ENCODE results near the gene PUS3. TPM values are rescaled to one million over a fixed set of nuclear protein-coding genes. Genes with fewer than 3 reads are reported as not detected.
"Not testable (repeated sequence)": the region's sequence is repeated elsewhere in the genome, so short reads cannot be mapped to it uniquely, and the experiment has no call there.

Gene PUS3
- total RNA-seq, 1 donor: 11.7 TPM

DNA sequence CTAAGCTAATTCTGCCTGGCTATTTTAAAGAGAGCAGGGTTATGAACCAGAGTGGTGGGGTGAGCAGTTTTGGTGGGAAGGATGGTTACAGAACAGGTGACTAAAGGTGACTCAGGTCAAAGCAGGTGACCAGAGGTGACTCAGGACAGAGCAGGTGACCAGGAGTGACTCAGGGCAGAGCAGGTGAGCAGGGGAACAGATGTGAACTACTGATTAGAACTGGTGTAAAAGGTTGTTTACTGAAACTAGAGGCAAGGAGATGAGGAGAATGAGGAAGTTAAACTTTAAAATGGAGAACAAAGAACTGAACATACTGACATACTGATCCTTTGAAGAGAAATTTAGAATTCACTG is 30.9 kb downstream of the PUS3 start:
- TF ChIP-seq, protein P1, sequence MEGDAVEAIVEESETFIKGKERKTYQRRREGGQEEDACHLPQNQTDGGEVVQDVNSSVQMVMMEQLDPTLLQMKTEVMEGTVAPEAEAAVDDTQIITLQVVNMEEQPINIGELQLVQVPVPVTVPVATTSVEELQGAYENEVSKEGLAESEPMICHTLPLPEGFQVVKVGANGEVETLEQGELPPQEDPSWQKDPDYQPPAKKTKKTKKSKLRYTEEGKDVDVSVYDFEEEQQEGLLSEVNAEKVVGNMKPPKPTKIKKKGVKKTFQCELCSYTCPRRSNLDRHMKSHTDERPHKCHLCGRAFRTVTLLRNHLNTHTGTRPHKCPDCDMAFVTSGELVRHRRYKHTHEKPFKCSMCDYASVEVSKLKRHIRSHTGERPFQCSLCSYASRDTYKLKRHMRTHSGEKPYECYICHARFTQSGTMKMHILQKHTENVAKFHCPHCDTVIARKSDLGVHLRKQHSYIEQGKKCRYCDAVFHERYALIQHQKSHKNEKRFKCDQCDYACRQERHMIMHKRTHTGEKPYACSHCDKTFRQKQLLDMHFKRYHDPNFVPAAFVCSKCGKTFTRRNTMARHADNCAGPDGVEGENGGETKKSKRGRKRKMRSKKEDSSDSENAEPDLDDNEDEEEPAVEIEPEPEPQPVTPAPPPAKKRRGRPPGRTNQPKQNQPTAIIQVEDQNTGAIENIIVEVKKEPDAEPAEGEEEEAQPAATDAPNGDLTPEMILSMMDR (IDR thresholded peaks at IDR 0.05; ENCODE audit: insufficient read depth, low read length): no peak
- DNase-seq (ENCODE audit: low read depth): no peak
- H3K4me3 ChIP-seq (ENCODE audit: low read depth, low read length): no peak overlapping the region

DNA sequence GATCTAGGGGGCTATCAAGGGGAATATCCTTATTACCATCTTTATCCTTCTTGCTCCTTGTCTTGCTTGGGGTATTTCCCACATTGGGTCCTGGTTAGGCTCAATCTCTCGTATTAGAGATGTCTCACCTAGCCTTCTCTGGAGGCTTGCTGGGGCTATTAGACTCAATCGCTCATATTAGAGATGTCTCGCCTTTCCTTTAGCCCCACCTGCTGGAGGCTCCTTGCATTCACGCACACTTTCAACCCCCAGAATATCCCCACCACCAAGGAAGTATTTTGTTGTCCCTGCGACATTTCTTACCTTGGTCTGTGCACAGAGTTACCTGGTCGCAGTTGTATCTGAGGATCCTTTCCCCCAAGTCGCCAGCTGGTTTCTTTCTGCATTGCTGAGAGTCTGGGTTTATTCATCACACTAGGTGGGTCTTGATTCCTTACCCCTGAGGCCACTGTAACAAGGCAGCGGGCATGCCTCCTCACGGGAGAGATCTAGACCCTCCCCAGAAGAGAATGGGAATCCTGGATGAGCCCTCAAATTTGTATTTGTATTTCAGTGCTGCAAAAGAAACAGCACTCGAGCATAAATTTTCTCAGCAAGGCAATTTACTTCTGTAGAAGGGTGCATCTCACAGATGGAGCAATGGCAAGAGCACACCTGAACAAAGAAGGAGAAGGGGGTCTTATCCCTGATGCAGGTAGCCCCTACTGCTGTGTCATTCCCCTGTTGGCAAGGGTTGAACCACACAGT is 31.4 kb downstream of the PUS3 start:
- H3K4me3 ChIP-seq (ENCODE audit: low read depth, low read length): no peak overlapping the region
- peak; percentile 69 for DNase-seq (ENCODE audit: low read depth)
- TF ChIP-seq, protein P1 (IDR thresholded peaks at IDR 0.05; ENCODE audit: insufficient read depth, low read length): peak; percentile 82

DNA sequence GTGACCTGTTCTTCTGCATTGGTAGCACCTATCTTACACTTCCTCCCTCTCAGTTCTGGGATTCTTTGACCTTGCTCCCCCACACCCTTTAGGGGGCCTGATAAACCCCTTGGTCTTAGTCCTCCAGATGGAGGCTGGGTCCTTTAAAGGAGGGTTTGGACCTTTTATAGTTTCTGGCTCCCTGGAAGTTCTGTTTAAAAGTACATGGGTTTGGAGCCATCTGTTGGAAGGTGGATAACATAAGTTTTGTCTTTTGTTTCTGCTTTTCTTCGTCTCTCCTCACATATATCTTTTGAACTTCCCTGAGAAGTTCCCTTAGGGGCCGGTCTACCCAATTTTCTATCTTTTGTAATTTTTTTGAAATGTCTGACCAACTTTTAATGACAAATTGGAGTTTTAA is 33.5 kb downstream of the PUS3 start:
- H3K4me3 ChIP-seq (ENCODE audit: low read depth, low read length): no peak overlapping the region
- peak; percentile 59 for DNase-seq (ENCODE audit: low read depth)
- TF ChIP-seq, protein P1 (IDR thresholded peaks at IDR 0.05; ENCODE audit: insufficient read depth, low read length): peak; percentile 17

DNA sequence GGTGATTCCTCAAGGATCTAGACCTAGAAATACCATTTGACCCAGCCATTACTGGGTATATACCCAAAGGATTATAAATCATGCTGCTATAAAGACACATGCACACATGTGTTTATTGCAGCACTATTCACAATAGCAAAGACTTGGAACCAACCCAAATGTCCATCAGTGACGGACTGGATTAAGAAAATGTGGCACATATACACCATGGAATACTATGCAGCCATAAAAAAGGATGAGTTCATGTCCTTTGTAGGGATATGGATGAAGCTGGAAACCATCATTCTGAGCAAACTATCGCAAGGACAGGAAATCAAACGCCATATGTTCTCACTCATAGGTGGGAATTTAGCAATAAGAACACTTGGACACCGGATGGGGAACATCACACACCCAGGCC is 37.7 kb downstream of the PUS3 start:
- not testable (repeated sequence) for H3K4me3 ChIP-seq (ENCODE audit: low read depth, low read length); DNase-seq (ENCODE audit: low read depth)

DNA sequence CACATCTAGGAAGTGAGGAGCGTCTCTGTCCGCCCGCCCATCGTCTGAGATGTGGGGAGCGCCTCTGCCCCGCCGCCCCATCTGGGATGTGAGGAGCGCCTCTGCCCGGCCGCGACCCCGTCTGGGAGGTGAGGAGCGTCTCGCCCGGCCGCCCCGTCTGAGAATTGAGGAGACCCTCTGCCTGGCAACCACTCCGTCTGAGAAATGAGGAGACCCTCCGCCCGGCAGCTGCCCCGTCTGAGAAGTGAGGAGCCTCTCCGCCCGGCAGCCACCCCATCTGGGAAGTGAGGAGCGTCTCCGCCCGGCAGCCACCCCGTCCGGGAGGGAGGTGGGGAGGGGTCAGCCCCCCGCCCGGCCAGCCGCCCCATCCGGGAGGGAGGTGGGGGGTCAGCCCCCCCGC is 40.2 kb downstream of the PUS3 start:
- not testable (repeated sequence) for H3K4me3 ChIP-seq (ENCODE audit: low read depth, low read length); DNase-seq (ENCODE audit: low read depth)

DNA sequence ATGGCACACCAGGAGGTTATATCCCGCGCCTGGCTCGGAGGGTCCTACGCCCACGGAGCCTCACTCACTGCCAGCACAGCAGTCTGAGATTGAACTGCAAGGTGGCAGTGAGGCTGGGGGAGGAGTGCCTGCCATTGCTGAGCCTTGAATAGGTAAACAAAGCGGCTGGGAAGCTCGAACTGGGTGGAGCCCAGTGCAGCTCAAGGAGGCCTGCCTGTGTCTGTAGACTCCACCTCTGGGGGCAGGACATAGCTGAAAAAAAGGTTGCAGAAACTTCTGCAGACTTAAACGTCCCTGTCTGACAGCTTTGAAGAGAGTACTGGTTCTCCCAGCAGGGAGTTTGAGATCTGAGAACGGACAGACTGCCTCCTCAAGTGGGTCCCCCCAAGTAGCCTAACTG is 45.3 kb downstream of the PUS3 start:
- H3K4me3 ChIP-seq (ENCODE audit: low read depth, low read length); DNase-seq (ENCODE audit: low read depth): not testable (repeated sequence)

DNA sequence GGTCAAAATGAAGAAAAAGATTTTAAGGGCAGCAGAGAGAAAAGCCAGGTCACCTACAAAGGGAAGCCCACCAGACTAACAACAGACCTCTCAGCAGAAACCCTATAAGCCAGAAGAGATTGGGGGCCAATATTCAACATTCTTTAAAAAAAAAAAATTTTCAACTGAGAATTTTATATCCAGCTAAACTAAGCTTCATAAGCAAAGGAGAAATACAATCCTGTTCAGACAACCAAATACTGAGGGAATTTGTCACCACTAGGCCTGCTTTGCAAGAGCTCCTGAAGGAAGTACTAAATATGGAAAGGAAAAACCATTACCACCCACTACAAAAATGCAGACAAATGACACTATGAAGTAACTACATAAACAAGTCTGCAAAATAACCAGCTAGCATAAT is 56.8 kb downstream of the PUS3 start:
- no peak overlapping the region for H3K4me3 ChIP-seq (ENCODE audit: low read depth, low read length)
- TF ChIP-seq, protein P1 (IDR thresholded peaks at IDR 0.05; ENCODE audit: insufficient read depth, low read length): no peak
- DNase-seq (ENCODE audit: low read depth): no peak

Other genes starting within 250 kb of the PUS3 start
- not detected in 2 replicates for gene ACRV1, start 222.4 kb downstream of the PUS3 start, total RNA-seq (ENCODE audit: low replicate concordance)
- gene PATE1, start 156.9 kb downstream of the PUS3 start, total RNA-seq (ENCODE audit: low replicate concordance): not detected in 2 replicates
- gene PATE2, start 124.4 kb downstream of the PUS3 start, total RNA-seq (ENCODE audit: low replicate concordance): 0.18 and 3.2 TPM in 2 replicates
- not detected in 2 replicates for gene PATE3, start 115.1 kb downstream of the PUS3 start, total RNA-seq (ENCODE audit: low replicate concordance)
- not detected in 2 replicates for gene PATE4, start 69.9 kb downstream of the PUS3 start, total RNA-seq (ENCODE audit: low replicate concordance)
- 3.1 and 15.3 TPM in 2 replicates for gene HYLS1, start 15.5 kb downstream of the PUS3 start, total RNA-seq (ENCODE audit: low replicate concordance)
- under 0.01 TPM in 1 of 2 replicates, not detected in the other for gene DDX25, start 1.3 kb upstream of the PUS3 start, total RNA-seq (ENCODE audit: low replicate concordance)
- not detected in 2 replicates for gene VSIG10L2, start 42.8 kb upstream of the PUS3 start, total RNA-seq (ENCODE audit: low replicate concordance)
- gene CDON, start 159.7 kb upstream of the PUS3 start, total RNA-seq (ENCODE audit: low replicate concordance): 54.4 and 66.6 TPM in 2 replicates